NCI-H524 treated with DMSO at 0.1 percent for 48 hours (cell line): ENCODE data around the gene MYO10.
"Not testable (repeated sequence)": the region's sequence is repeated elsewhere in the genome, so short reads cannot be mapped to it uniquely, and the experiment has no call there.

Experiments
- DNase-seq: peaks from one replicate; lab custom pipeline; 2025; lab: John Stamatoyannopoulos, UW

The MYO10 gene

DNA sequence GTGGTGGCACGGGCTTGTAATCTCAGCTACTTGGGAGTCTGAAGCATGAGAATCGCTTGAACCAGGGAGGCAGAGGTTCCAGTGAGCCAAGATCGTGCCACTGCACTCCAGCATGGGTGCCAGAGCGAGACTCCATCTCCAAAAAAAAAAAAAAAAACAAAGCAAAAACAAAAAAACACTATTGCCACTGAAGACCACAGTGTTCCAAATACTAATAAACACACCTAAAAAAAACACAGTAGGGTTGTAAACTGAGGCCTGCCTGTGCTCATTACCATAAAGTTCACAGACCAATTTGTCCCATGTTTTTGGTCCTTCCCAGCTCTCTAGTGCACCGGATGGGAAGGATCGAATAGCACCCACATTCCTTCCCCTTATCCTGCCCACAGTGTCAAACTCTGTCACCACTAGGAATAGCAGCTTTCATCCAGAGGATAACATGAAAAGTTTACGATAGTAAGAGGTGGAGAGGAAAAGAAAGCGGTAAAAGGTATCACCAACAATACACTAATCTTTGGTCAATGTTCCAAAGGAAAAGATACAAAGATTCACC lies 49.2 kb downstream of the MYO10 start:
- DNase-seq: no peak

- no peak for DNase-seq
Measured at GRCh38 chr5:16886366-16886736, 49.7 kb downstream of the MYO10 start.

DNA sequence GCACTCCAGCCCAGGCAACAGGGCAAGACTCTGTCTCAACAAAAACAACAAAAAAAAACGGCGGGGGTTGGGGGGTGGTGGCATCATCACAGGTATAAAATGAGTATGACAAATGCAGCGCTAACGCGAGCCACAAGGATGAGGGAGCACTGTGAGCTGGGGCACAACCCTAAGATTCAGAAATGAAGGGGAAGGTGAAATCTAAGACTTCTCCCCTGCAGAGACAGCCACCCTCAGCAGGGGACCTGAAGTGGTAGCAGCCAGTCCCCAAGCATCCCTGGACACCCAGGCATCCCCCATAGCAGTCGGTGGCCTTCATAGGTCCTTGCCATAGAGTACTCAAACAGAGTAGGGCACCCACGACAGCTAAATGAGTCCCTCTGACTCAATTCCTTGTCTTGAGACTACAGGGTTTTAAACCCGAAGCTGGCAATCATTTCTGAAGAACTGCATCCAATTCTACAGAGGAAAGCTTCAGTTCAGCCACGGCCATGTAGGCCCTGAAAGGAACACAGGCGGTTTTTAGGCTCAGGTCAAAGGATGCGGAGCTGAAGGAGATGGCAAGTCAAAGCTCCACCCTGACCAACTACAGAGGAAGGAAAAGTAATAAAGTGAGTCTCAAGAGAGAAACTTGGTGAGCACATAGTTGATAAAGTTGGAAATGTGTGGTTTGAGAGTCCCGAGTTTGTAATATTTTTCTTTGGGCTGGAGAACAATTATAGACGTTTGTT lies 50.3 kb downstream of the MYO10 start:
- DNase-seq: no peak

- DNase-seq: no peak
Measured at GRCh38 chr5:16884595-16884994, 51.5 kb downstream of the MYO10 start.

DNA sequence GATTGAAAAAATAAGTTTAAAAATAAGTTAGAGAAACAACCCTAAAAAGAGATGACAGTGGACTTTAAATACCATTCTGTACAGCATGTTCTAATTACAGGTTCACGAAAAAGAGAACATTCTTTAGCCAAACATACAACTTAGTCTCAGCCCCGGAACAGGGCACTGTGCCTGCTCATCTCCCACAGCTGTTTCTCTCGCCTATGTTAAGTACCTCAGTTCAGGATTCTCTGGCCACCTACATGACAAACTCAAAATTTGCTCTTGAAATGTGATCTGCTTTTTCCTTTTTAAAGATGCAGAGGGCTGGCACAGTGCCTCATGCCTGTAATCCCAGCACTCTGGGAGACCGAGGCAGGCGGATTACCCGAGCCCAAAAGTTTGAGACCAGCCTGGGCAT lies 52.3 kb downstream of the MYO10 start:
- DNase-seq: no peak

DNA sequence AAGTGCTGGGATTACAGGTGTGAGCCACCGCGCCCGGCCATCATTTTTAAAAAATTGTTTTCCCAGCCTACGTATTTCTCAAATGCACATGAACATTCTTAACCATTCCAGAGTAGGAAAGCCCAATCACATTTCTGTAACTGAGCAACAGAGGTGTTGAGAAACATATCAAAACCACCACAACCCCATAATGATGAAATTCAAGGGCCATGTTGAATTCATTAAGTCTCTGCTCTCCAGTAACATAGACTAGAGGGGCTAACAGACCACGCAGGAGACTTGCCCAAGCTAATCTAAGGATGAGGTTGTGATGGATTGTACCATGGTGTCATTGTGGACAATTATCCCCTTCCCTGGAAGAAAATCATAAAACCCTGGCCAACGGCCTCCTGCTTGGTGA lies 52.9 kb downstream of the MYO10 start:
- no peak for DNase-seq

- no peak for DNase-seq
Measured at GRCh38 chr5:16881251-16881650, 54.8 kb downstream of the MYO10 start.

GRCh38 chr5:16880547-16880946 lies 55.5 kb downstream of the MYO10 start:
- no peak for DNase-seq

GRCh38 chr5:16879650-16880049 lies 56.4 kb downstream of the MYO10 start:
- no peak for DNase-seq

- DNase-seq: no peak
Measured at GRCh38 chr5:16879191-16879590, 56.9 kb downstream of the MYO10 start.

DNA sequence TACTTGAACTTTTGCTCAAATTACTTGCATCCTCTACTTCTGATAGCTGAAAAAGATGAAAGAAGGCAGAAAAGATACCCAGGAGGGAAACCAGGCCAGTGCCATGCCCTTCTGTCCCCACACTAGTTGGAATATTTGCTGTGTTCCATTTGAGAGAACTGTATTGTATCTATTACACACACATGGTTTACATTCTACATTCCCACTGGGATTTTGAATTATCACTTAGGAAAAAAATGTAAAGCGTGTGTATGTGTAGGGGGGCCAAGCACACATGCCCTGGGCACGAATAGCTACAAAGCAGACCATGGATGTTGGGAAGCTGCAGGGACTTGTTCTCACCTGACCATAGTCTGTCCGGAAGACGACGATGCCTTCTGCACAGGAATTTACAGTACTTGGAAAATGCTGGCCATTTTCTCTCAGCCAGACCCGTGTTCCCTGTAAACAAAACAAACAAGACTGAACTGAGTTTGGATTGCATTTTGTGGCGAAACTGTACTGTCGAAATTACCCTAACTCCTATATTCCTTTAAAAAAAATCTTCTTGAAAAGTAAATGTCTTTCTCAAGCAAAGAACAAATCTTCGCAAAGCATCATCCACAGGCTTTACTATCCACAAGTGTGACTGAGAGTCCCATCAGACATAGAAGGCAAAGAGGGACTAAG lies 58.7 kb downstream of the MYO10 start:
- DNase-seq: no peak

DNA sequence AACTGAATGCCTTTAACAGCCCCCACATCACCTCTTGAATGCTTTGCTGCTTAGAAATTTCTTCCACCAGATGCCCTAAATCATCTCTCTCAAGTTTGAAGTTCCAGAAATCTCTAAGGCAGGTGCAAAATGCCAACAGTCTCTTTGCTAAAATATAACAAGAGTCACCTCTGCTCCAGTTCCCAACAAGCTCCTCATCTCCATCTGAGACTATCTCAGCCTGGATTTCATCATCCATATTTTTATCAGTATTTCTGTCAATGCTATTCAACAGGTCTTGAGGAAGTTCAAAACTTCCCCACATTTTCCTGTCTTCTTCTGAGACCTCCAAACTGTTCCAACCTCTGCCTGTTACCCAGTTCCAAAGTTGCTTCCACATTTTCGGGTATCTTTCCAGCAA lies 61.7 kb downstream of the MYO10 start:
- not testable (repeated sequence) for DNase-seq

DNA sequence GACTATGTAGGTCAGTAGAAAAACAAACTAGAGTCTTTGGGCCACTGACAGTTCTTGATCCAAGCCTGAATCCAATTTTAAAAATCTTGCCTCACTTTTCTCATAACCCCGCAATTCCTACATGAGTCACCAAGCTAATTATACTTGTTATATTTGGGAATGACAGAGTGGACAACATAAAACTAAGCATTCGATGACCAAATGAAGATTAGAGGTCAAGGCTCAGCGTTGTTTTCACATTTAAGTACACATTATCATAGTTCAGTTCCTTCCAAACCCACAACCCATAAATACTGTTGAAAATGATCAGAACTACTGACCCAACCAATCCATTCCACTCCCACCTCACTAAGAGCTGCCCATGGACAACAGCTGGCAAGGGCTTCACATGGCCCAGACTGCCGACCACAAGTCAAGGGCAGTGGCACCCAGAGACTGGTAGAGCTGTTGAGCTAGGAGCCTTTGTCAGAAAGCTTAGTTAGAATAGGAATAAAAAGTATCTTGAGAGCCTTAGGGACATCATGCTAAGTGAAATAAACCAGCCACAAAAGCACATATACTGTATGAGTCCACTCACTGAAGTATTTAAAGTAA lies 64.2 kb downstream of the MYO10 start:
- no peak for DNase-seq

DNA sequence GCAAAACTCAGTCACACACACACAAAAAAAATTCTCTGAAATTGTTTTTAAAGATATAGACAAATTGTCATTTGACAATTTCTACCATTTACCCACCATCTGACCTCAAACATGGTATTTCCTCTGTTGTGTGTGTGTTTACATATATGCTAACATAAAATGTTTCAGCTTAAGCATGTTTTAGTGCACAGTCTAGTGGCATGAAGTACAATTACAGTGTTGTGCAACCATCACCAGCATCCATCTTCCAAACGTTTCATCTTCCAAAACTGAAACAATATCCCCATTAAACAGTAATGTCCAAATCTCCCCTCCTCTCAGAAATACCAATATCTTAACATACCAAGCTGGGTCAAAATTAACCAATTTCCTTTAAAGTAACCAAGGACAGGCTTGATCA lies 65.2 kb downstream of the MYO10 start:
- no peak for DNase-seq

- DNase-seq: no peak
Measured at GRCh38 chr5:16869821-16870796, 66.0 kb downstream of the MYO10 start.

DNA sequence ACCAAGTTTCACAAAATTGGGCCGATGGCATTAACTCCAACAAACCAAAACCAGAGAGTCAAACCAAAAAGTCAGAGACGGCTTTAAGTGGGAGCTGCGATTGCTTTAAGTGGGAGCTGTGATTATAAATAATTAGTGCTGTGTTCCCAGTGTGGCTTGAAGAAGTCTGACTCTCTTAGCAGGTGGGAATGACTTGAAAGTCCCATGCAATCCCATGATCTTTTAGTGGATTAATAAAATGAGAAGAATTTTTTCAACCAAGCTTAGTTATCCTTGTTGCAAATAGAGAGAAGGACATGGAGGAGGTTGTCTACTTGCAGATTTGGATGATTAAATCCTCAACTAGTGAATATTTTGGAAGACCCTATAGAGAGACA lies 68.5 kb downstream of the MYO10 start:
- DNase-seq: no peak

GRCh38 chr5:16866795-16867576 lies 69.1 kb downstream of the MYO10 start:
- peak; percentile 74 for DNase-seq

DNA sequence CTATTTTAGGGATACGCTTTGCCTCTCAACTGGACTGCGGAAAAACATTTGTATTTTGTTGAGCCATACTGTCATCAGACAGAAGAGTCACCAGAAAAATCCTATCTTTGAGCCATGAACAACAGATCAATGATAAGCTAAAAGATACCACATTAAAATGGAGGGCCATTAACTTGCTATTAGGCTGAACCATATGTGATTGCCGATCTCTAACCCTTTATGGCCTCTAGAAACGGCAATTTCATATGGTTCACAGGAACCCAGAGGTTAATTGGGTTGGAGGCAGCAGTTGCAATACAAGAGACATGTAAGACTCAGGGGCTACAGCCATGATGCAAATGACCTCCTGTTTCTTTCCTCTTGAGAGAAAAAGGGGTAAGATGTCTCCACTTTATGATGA lies 69.8 kb downstream of the MYO10 start:
- no peak for DNase-seq

DNA sequence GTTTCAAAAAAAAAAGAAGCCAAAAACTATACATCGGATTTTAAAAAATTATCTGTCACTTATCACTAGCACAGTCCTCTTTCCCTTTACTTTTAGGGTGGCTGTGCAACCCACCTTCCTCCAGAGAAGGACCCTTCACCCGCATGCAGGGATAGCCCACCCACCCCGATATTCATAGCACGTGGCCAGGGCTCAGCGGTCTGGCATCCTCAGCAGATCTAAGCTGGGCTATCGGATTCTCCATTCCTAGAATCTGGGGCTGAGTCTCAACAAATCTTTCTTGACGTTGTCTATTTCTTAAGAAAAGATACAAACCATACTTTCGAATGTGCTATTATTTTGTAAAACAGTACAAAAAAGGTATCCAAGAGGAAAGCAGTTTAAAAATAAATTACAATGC lies 70.9 kb downstream of the MYO10 start:
- DNase-seq: no peak

DNA sequence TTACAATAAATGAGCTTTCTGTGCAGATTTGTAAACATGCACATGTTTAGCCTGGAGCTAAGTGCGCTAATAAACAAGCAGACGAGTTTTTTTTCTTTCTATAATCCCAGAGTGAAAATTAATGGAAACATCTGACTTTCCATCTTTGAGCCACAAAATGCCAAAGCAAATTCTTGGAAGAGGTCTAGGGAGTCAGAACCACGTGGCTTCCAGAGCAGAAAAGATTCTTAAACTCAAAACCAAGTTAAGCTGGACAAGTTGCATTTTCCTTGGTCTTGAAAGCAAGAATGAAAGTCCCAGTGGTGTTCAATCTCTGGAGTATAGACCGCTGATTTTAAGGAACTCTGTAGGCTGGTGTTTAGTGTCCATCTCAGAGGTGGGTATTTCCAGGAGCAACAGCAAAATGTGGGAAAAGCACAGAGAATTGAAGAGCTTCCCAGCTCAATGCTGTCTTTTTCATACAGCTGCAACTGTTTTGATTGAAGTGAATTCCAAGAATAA lies 71.4 kb downstream of the MYO10 start:
- no peak for DNase-seq

DNA sequence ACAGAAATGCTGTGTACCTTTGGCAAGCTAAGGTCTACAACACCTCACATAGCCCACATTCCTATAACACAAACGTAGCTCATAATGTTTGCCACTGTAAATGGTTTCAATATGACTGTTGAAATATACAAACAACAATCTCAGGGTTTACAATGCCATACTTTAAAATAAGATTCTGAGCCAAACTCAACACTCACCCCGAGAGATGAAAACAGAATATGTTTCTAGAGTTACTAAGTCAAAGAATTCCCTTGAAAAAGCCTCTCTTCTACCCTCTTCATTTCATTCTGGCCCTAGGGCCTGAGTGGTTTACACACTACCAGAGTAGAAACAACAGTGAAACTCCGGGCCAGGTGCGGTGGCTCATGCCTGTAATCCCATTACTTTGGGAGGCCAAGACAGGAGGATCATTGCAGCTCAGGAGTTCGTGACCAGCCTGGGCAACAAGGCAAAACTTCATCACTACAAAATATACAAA lies 72.6 kb downstream of the MYO10 start:
- no peak for DNase-seq
